ENCODE measurements around the gene NHERF1. TPM values are rescaled to one million over a fixed set of nuclear protein-coding genes. Genes with fewer than 3 reads are reported as not detected.
A peak's percentile ranks its signal among the peaks of the same experiment; 100 is the strongest.

Gene NHERF1
- total and polyA plus RNA-seq, 9 of the 15 experiments (the other 6 are each of a cell fraction or from before 2014, with no cell fraction given): 11.4 to 79.9 (median 36.9) TPM

DNA sequence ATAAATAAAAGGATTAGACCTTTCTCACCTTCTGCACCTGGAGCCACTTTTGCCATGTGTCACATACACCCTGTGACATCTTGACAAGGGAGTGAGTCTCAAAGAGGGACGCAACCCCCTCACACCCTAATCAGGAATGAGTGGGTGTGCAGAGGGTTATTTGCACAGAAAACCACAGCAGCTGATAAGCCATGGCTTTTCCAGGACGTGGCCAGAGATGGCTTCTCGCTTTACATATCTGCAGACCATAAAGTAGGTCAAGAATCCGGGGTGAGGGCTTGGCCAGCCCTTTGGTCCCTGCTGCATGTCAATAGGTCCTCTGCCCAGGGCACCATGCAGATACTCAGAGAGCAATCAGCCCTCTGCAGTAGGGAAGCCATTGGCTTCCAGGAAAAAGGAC, 33.3 kb upstream of the NHERF1 start (continued):
- TF ChIP-seq KLF16 (IDR thresholded peaks at IDR 0.05) (peak; percentile 94), PRPF4 (IDR thresholded peaks at IDR 0.05; ENCODE audit: insufficient read depth, low read depth, low read length, poor library complexity, severe bottlenecking) (no peak), RNF2 (IDR thresholded peaks at IDR 0.05) (peak; percentile 95; the same call in 1 of the 2 replicates), POLR3G (IDR thresholded peaks at IDR 0.05; ENCODE audit: extremely low read depth, insufficient read length, insufficient replicate concordance) (no peak), HDAC1 (IDR thresholded peaks at IDR 0.05) (peak in 1 of 2 experiments; percentile 86; a peak in 2 of 4 replicates), ZNF785 (CRISPR knock-in tag; IDR thresholded peaks at IDR 0.05) (no peak), ZBTB7A (IDR thresholded peaks at IDR 0.05; ENCODE audit: borderline replicate concordance, control insufficient read depth, low read depth, low read length) (no peak), KDM1A (IDR thresholded peaks at IDR 0.05) (peak; percentile 96 to 97), SAFB (IDR thresholded peaks at IDR 0.05; ENCODE audit: borderline replicate concordance, low read depth, low read length) (no peak), RCOR1 (IDR thresholded peaks at IDR 0.05; ENCODE audit: borderline replicate concordance in 1 of 2, low read depth in 2 of 2, low read length in 2 of 2) (peak; percentile 81 to 100; a peak in 3 of 4 replicates), TEAD4 (IDR thresholded peaks at IDR 0.05; ENCODE audit: low read length) (peak; percentile 90), TEAD4 (CRISPR knock-in tag; IDR thresholded peaks at IDR 0.05; ENCODE audit: borderline replicate concordance) (no peak), GABPA (tag; conservative IDR thresholded peaks at IDR 0.05; ENCODE audit: low read depth) (no peak), ZNF431 (CRISPR knock-in tag; IDR thresholded peaks at IDR 0.05) (no peak), CBFA2T2 (conservative IDR thresholded peaks at IDR 0.05) (peak; percentile 86), NFIC (IDR thresholded peaks at IDR 0.05) (peak; percentile 58; the same call in 1 of the 2 replicates), SMARCA4 (IDR thresholded peaks at IDR 0.05) (peak; percentile 85), SMARCE1 (IDR thresholded peaks at IDR 0.05) (peak; percentile 89; the same call in 1 of the 2 replicates), ZNF239 (CRISPR knock-in tag; IDR thresholded peaks at IDR 0.05) (0 out of 2 replicates have a peak, but pooled peaks have one; percentile 35), HNRNPLL (IDR thresholded peaks at IDR 0.05; ENCODE audit: low read depth, low read length, poor library complexity, severe bottlenecking) (no peak), FUS (optimal IDR thresholded peaks at IDR 0.05; ENCODE audit: low read depth, low read length) (no peak), TEAD1 (CRISPR knock-in tag; IDR thresholded peaks at IDR 0.05) (peak; percentile 82 to 98; a peak in 3 of 4 replicates), CBFB (CRISPR knock-in tag; IDR thresholded peaks at IDR 0.05) (peak; percentile 86)
- TF ChIP-seq, protein P1, sequence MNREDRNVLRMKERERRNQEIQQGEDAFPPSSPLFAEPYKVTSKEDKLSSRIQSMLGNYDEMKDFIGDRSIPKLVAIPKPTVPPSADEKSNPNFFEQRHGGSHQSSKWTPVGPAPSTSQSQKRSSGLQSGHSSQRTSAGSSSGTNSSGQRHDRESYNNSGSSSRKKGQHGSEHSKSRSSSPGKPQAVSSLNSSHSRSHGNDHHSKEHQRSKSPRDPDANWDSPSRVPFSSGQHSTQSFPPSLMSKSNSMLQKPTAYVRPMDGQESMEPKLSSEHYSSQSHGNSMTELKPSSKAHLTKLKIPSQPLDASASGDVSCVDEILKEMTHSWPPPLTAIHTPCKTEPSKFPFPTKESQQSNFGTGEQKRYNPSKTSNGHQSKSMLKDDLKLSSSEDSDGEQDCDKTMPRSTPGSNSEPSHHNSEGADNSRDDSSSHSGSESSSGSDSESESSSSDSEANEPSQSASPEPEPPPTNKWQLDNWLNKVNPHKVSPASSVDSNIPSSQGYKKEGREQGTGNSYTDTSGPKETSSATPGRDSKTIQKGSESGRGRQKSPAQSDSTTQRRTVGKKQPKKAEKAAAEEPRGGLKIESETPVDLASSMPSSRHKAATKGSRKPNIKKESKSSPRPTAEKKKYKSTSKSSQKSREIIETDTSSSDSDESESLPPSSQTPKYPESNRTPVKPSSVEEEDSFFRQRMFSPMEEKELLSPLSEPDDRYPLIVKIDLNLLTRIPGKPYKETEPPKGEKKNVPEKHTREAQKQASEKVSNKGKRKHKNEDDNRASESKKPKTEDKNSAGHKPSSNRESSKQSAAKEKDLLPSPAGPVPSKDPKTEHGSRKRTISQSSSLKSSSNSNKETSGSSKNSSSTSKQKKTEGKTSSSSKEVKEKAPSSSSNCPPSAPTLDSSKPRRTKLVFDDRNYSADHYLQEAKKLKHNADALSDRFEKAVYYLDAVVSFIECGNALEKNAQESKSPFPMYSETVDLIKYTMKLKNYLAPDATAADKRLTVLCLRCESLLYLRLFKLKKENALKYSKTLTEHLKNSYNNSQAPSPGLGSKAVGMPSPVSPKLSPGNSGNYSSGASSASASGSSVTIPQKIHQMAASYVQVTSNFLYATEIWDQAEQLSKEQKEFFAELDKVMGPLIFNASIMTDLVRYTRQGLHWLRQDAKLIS (CRISPR knock-in tag; IDR thresholded peaks at IDR 0.05): no peak
- TF ChIP-seq, protein P2, sequence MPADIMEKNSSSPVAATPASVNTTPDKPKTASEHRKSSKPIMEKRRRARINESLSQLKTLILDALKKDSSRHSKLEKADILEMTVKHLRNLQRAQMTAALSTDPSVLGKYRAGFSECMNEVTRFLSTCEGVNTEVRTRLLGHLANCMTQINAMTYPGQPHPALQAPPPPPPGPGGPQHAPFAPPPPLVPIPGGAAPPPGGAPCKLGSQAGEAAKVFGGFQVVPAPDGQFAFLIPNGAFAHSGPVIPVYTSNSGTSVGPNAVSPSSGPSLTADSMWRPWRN (IDR thresholded peaks at IDR 0.05; ENCODE audit: low read depth): peak; percentile 98
- TF ChIP-seq, protein P3, sequence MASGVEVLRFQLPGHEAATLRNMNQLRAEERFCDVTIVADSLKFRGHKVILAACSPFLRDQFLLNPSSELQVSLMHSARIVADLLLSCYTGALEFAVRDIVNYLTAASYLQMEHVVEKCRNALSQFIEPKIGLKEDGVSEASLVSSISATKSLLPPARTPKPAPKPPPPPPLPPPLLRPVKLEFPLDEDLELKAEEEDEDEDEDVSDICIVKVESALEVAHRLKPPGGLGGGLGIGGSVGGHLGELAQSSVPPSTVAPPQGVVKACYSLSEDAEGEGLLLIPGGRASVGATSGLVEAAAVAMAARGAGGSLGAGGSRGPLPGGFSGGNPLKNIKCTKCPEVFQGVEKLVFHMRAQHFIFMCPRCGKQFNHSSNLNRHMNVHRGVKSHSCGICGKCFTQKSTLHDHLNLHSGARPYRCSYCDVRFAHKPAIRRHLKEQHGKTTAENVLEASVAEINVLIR (CRISPR knock-in tag; IDR thresholded peaks at IDR 0.05): 0 out of 2 replicates have a peak, but pooled peaks have one; percentile 34
